ENCODE data around the gene NAT14.

The NAT14 gene

GRCh38 chr19:55464039-55464661, 20.8 kb upstream of the NAT14 start:
- no peak for TF ChIP-seq CTCF (IDR thresholded peaks at IDR 0.05; ENCODE audit: low read depth, low read length, missing control alignments)
- no peak overlapping the region for H3K4me3 ChIP-seq (ENCODE audit: low read depth, low read length)
- no peak for DNase-seq (ENCODE audit: low read depth)

- no peak within 1 kb of the TSS for H3K4me3 ChIP-seq (ENCODE audit: low read depth, low read length)
- DNase-seq (ENCODE audit: low read depth), result no peak
- TF ChIP-seq CTCF (IDR thresholded peaks at IDR 0.05; ENCODE audit: low read depth, low read length, missing control alignments), result no peak
Measured at GRCh38 chr19:55464662-55465054, 20.3 kb upstream of the NAT14 start, which contains the start of gene C19orf85. C19orf85 (minus strand) TSS chr19:55464751; CDS start chr19:55464554, 197 bp downstream.

DNA sequence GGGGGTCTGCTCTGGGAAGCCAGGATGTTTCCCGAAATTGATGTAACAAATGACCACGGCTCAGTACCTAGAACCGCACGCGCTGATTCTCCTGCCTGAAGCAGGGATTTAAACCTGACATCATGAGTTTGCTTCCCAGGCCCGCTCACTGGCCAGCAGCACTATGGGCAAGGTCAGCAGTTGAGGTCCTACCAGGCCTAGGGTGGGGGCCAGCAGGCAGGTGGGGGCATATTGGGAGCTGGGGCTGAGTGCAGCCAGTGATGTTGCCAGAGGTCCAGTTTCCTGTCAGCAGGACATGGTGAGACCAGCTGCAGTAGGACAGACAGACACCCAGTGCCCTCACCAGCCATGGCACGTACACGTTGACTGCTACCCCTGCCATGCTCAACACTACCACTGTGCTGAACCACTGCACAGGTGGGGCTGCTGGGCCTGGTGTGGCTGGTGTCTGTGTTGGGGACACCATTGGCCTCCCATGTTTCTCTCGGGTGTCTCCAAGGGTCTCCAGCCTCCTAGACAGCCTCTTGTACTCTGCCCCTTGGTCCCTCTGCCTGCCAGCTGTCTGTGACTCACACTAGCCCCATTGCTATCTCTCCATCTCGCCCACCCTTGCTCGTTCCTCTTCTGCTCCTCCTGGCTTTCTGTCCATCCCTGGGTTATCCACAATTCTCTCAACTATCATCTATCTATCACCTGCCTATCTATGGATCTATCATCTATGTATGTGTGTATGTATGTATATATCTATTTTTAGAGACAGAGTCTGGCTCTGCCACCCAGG, 19.3 kb upstream of the NAT14 start:
- no peak for TF ChIP-seq CTCF (IDR thresholded peaks at IDR 0.05; ENCODE audit: low read depth, low read length, missing control alignments)
- no peak for DNase-seq (ENCODE audit: low read depth)
- no peak overlapping the region for H3K4me3 ChIP-seq (ENCODE audit: low read depth, low read length)

GRCh38 chr19:55466241-55466614, 18.8 kb upstream of the NAT14 start:
- TF ChIP-seq CTCF (IDR thresholded peaks at IDR 0.05; ENCODE audit: low read depth, low read length, missing control alignments), result no peak
- no peak overlapping the region for H3K4me3 ChIP-seq (ENCODE audit: low read depth, low read length)
- no peak for DNase-seq (ENCODE audit: low read depth)

DNA sequence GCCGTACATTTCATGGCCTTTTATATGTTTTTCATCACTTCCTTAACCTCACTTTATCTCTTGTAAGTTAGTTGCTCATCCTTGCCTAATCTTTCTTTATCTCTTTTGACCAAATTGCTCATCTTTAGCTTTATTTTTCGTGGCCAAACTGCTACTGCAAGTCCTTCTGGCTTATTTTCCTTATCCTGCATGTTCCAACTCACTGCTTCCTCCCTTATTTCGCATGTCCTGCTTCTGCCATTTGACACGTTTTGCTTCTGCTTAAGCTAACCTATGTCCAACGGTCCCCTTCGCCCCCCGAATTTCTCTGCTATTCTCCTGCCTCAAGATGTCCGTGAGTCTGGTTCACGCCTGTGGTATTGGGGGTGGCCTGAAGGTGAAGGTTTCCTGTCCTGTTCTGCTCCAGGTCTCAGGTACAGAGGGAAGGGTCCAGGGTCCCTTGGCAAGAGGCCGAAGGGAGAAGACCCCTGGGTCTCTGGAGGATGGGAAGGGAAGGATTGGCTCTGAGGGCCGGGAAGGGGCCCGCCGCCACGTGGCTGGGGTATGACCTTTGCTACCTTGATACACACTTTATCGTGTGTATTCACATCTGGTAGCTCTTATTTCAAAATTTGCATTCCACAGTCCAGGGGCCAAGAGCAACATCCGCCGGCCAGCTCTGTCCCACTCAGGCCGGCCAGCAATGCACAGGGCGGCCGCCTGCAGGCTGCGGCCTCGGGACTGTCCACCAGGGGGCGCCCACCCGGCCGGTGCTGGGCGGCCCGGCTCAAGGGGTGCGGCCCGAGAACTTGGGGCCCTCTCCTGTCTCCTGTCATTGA, 17.5 kb upstream of the NAT14 start:
- no peak overlapping the region for H3K4me3 ChIP-seq (ENCODE audit: low read depth, low read length)

DNA sequence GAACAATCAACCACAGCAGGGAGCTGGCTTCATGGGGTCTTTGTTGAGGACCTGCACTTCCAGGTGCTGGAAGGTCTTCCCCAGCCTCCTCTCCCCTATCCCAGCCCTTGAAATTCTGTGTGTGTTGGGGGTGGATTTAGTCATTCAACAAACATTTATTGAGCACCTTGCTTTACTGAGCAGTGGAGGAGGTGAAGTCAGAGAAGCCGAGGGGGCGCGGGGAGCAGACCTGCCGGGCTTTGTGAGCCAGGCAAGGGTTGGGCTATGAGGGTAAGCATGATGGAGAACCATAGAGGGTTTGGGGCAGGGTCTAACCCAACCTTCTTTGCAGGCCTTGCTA, 17.0 kb upstream of the NAT14 start:
- no peak overlapping the region for H3K4me3 ChIP-seq (ENCODE audit: low read depth, low read length)
- no peak for DNase-seq (ENCODE audit: low read depth)
- no peak for TF ChIP-seq CTCF (IDR thresholded peaks at IDR 0.05; ENCODE audit: low read depth, low read length, missing control alignments)

More for the DNA sequence above, 17.5 kb upstream of the NAT14 start:
- TF ChIP-seq CTCF (IDR thresholded peaks at IDR 0.05; ENCODE audit: low read depth, low read length, missing control alignments), result peak; percentile 86
- DNase-seq (ENCODE audit: low read depth), result no peak

Measured in GM12864 (cell line).